Smooth muscle cell (in vitro differentiated cells): Measurements from ENCODE around the gene HNRNPA1. TPM values are rescaled to one million over a fixed set of nuclear protein-coding genes. Genes with fewer than 3 reads are reported as not detected.

Experiments
- DNase-seq: peaks from one replicate; lab custom pipeline; 2025; ENCODE audit not compliant: unreplicated experiment; lab: John Stamatoyannopoulos, UW
- H2AFZ ChIP-seq: fragments of 200-600 bp; sonication (generic); 2 replicates; pipeline ENCODE4 v1.6.0; 2016; ENCODE audit warnings: antibody characterized with exemption, low read depth, mild to moderate bottlenecking
- H3F3A ChIP-seq: fragments of 200-600 bp; sonication (generic); 2 replicates; pipeline ENCODE4 v1.6.0; 2017; ENCODE audit warnings: antibody characterized with exemption, low read depth
- H3K27ac ChIP-seq: fragments of 200-600 bp; sonication (generic); 2 replicates; pipeline ENCODE4 v1.5.1; 2016; ENCODE audit warnings: low read depth, mild to moderate bottlenecking
- H3K27me3 ChIP-seq: fragments of 200-600 bp; sonication (generic); 2 replicates; pipeline ENCODE4 v1.6.1; 2016; ENCODE audit warnings: low read depth, mild to moderate bottlenecking
- H3K36me3 ChIP-seq: fragments of 200-600 bp; sonication (generic); 2 replicates; pipeline ENCODE4 v1.5.1; 2016; ENCODE audit warnings: low read depth
- H3K4me1 ChIP-seq: fragments of 200-600 bp; sonication (generic); 2 replicates; pipeline ENCODE4 v1.5.1; 2016; ENCODE audit warnings: low read depth
- H3K4me2 ChIP-seq: fragments of 200-600 bp; sonication (generic); 2 replicates; pipeline ENCODE4 v1.6.0; 2016; ENCODE audit warnings: mild to moderate bottlenecking
- H3K4me3 ChIP-seq: fragments of 200-600 bp; sonication (generic); 2 replicates; pipeline ENCODE4 v1.5.1; 2016; ENCODE audit warnings: mild to moderate bottlenecking
- H3K79me2 ChIP-seq: fragments of 200-600 bp; sonication (generic); 2 replicates; pipeline ENCODE4 v1.6.0; 2016; ENCODE audit warnings: low read depth, mild to moderate bottlenecking
- H3K9ac ChIP-seq: fragments of 200-600 bp; sonication (generic); 2 replicates; pipeline ENCODE4 v1.6.0; 2016; ENCODE audit warnings: low read depth
- H3K9me3 ChIP-seq: fragments of 200-600 bp; sonication (generic); replicated peaks from 2 replicates; pipeline ENCODE4 v1.5.1; 2016; ENCODE audit warnings: low read depth
- H4K20me1 ChIP-seq: fragments of 200-600 bp; sonication (generic); 2 replicates; pipeline ENCODE4 v1.6.0; 2016; ENCODE audit warnings: low read depth
- WGBS: methylation state at CpG from one replicate; pipeline ENCODE4 v1.1.7; 2016; ENCODE audit warnings: low lambda C conversion rate; 5-methylcytosine and 5-hydroxymethylcytosine counted together
- polyA plus RNA-seq: library from polyadenylated mRNA; unstranded; fragments of >200 nt; fragmentation: Nextera tagmentation; extraction: Ambion mirVana; gene quantifications from 2 replicates; pipeline ENCODE4 v1.2.1, GENCODE V29; 2016
- total RNA-seq: library from RNA; depleted of rRNA; stranded (reverse); fragments of >200 nt; gene quantifications from 2 replicates; pipeline ENCODE4 v1.2.3, GENCODE V29; 2014
- TF ChIP-seq, protein P1 (sequence below): fragments of 200-600 bp; sonication (generic); IDR thresholded peaks from 2 replicates; pipeline ENCODE4 v1.5.1; 2017; ENCODE audit warnings: borderline replicate concordance, mild to moderate bottlenecking, antibody characterized with exemption; ENCODE audit not compliant: insufficient read depth, poor library complexity, severe bottlenecking

The HNRNPA1 gene
- total and polyA plus RNA-seq, 2 experiments from 2014 or later: 378 to 440 TPM

GRCh38 chr12:54272214-54272613 is 8.3 kb upstream of the HNRNPA1 start:
- Histone ChIP-seq H3K79me2 (peaks cover 70% of the 10 kb centered on the region), H2AFZ (no peak overlapping the region), H3K27me3 (no peaks in the 10 kb centered on the region), H3K9ac (no peak overlapping the region), H3K4me3 (no peak overlapping the region), H3F3A (peaks cover 1% of the 10 kb centered on the region), H4K20me1 (no peaks in the 10 kb centered on the region), H3K4me1 (no peaks in the 10 kb centered on the region), H3K36me3 (peaks cover 5% of the 10 kb centered on the region), H3K4me2 (no peak overlapping the region), H3K9me3 (no peaks in the 10 kb centered on the region), H3K27ac (no peak overlapping the region)
- no peak for DNase-seq
- TF ChIP-seq, protein P1, sequence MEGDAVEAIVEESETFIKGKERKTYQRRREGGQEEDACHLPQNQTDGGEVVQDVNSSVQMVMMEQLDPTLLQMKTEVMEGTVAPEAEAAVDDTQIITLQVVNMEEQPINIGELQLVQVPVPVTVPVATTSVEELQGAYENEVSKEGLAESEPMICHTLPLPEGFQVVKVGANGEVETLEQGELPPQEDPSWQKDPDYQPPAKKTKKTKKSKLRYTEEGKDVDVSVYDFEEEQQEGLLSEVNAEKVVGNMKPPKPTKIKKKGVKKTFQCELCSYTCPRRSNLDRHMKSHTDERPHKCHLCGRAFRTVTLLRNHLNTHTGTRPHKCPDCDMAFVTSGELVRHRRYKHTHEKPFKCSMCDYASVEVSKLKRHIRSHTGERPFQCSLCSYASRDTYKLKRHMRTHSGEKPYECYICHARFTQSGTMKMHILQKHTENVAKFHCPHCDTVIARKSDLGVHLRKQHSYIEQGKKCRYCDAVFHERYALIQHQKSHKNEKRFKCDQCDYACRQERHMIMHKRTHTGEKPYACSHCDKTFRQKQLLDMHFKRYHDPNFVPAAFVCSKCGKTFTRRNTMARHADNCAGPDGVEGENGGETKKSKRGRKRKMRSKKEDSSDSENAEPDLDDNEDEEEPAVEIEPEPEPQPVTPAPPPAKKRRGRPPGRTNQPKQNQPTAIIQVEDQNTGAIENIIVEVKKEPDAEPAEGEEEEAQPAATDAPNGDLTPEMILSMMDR: no peak
- WGBS: 92% methylated on average over 1 of the region's 1 CpG

- WGBS: 85% methylated on average over 2 of the region's 2 CpGs
- no peak for DNase-seq
These were observed 6.5 kb upstream of the HNRNPA1 start for GRCh38 chr12:54273981-54274380.

DNA sequence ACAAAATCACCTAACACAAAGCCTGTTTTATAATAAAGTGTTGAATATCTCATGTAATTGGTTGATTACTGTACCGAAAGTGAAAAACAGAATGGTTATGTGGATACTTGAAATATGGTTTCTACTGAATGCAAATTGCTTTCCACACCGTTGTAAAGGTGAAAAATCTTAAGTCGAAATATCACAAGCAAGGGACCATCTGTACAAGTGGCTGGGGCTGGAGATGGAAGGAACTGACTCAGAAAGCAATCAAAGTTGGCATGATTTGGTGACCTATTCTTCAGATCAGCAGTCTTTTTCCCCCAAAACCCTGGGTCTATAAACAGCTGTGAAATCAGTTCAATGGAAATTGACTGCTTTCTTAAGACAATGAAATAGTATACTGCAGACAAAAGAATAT is 4.2 kb upstream of the HNRNPA1 start:
- Histone ChIP-seq H3K4me1 (peaks cover 12% of the 10 kb centered on the region), H3F3A (peaks cover 4% of the 10 kb centered on the region), H3K4me2 (no peak overlapping the region), H3K9ac (no peak overlapping the region), H3K79me2 (peaks cover 83% of the 10 kb centered on the region), H3K9me3 (no peaks in the 10 kb centered on the region), H4K20me1 (peaks cover 7% of the 10 kb centered on the region), H3K27ac (no peak overlapping the region), H2AFZ (no peak overlapping the region), H3K36me3 (peaks cover 5% of the 10 kb centered on the region), H3K27me3 (no peaks in the 10 kb centered on the region), H3K4me3 (no peak overlapping the region)
- DNase-seq: no peak
- TF ChIP-seq, protein P1: no peak
- over 99% methylated on average over 3 of the region's 3 CpGs for WGBS

More at GRCh38 chr12:54273981-54274380, 6.5 kb upstream of the HNRNPA1 start:
- Histone ChIP-seq H3F3A (peaks cover 2% of the 10 kb centered on the region), H3K27me3 (no peaks in the 10 kb centered on the region), H3K9ac (no peak overlapping the region), H2AFZ (no peak overlapping the region), H3K79me2 (peaks cover 81% of the 10 kb centered on the region), H3K4me1 (peaks cover 12% of the 10 kb centered on the region), H4K20me1 (no peaks in the 10 kb centered on the region), H3K27ac (no peak overlapping the region), H3K4me2 (no peak overlapping the region), H3K36me3 (peaks cover 5% of the 10 kb centered on the region), H3K9me3 (no peaks in the 10 kb centered on the region), H3K4me3 (no peak overlapping the region)
- TF ChIP-seq, protein P1: no peak

- Histone ChIP-seq H2AFZ (no peak overlapping the region), H3K27me3 (no peaks in the 10 kb centered on the region), H3K9ac (peak overlapping the region; percentile 85), H3K79me2 (peaks cover 86% of the 10 kb centered on the region), H3F3A (peaks cover 10% of the 10 kb centered on the region), H3K27ac (peak overlapping the region; percentile 89), H3K36me3 (peaks cover 12% of the 10 kb centered on the region), H3K4me1 (peaks cover 20% of the 10 kb centered on the region), H3K4me3 (peak overlapping the region; percentile 74), H4K20me1 (peaks cover 22% of the 10 kb centered on the region), H3K9me3 (no peaks in the 10 kb centered on the region), H3K4me2 (peak overlapping the region; percentile 89)
- TF ChIP-seq, protein P1: no peak
- 24% methylated on average over 5 of the region's 5 CpGs for WGBS
- DNase-seq: no peak
These were observed 2.7 kb upstream of the HNRNPA1 start for GRCh38 chr12:54277823-54278276.
